HK-2 (cell line): ENCODE results near the gene ARL3.
"Not testable (repeated sequence)": the region's sequence is repeated elsewhere in the genome, so short reads cannot be mapped to it uniquely, and the experiment has no call there.

Experiments
- DNase-seq: peaks from one replicate; pipeline ENCODE4 v3.0.0-alpha.2; 2018; ENCODE audit not compliant: unreplicated experiment

ARL3 gene

GRCh38 chr10:102713814-102714620, at the start of gene ARL3:
ARL3 (minus strand) TSS chr10:102714397; CDS start chr10:102714275, 122 bp downstream.
- peak; percentile 99 for DNase-seq

- no peak for DNase-seq
Measured at GRCh38 chr10:102763037-102763607, 48.9 kb upstream of the ARL3 start.

GRCh38 chr10:102762401-102763015, 48.3 kb upstream of the ARL3 start:
- no peak for DNase-seq

GRCh38 chr10:102761981-102762380, 47.8 kb upstream of the ARL3 start:
- no peak for DNase-seq

- no peak for DNase-seq
Measured at GRCh38 chr10:102759497-102760210, 45.5 kb upstream of the ARL3 start.

GRCh38 chr10:102758933-102759262, 44.7 kb upstream of the ARL3 start:
- peak; percentile 20 for DNase-seq

GRCh38 chr10:102758240-102758932, 44.2 kb upstream of the ARL3 start:
- peak; percentile 34 for DNase-seq

GRCh38 chr10:102757323-102757722, 43.1 kb upstream of the ARL3 start:
- DNase-seq, result no peak

- DNase-seq, result no peak
Measured at GRCh38 chr10:102753718-102754117, 39.5 kb upstream of the ARL3 start.

- DNase-seq, result no peak
Measured at GRCh38 chr10:102752934-102753664, 38.9 kb upstream of the ARL3 start.

- DNase-seq, result no peak
Measured at GRCh38 chr10:102752266-102752930, 38.2 kb upstream of the ARL3 start.

- no peak for DNase-seq
Measured at GRCh38 chr10:102745157-102745556, 31.0 kb upstream of the ARL3 start.

GRCh38 chr10:102744374-102745051, 30.3 kb upstream of the ARL3 start:
- peak; percentile 20 for DNase-seq

GRCh38 chr10:102743588-102744373, 29.6 kb upstream of the ARL3 start, which contains the start of gene WBP1L:
WBP1L (plus strand) TSS chr10:102743948; CDS start chr10:102744054, 106 bp downstream.
- peak; percentile 98 for DNase-seq

GRCh38 chr10:102743078-102743587, 28.9 kb upstream of the ARL3 start:
- no peak for DNase-seq

- DNase-seq, result not testable (repeated sequence)
Measured at GRCh38 chr10:102742313-102742712, 28.1 kb upstream of the ARL3 start.

GRCh38 chr10:102741726-102742237, 27.6 kb upstream of the ARL3 start:
- DNase-seq, result no peak

- no peak for DNase-seq
Measured at GRCh38 chr10:102740229-102740628, 26.0 kb upstream of the ARL3 start.

GRCh38 chr10:102738692-102739121, 24.5 kb upstream of the ARL3 start:
- no peak for DNase-seq
